GM23338 (cell line): ENCODE measurements around the gene CES4A. TPM values are rescaled to one million over a fixed set of nuclear protein-coding genes. Genes with fewer than 3 reads are reported as not detected.

Experiments
- ATAC-seq: fragments of 200-7000 bp; cut with Tn5 transposase; 3 replicates; pipeline ENCODE4 v1.9.1; 2020
- DNase-seq: peaks from one replicate; pipeline ENCODE4 v3.0.0-alpha.2; 2015; ENCODE audit warnings: low spot score
- H2AFZ ChIP-seq: fragments of 200-600 bp; sonication (generic); 2 replicates; pipeline ENCODE4 v1.8.0; 2016; ENCODE audit warnings: antibody characterized with exemption, mild to moderate bottlenecking, moderate library complexity
- H3F3A ChIP-seq: fragments of 200-600 bp; sonication (generic); replicated peaks from 2 replicates; pipeline ENCODE4 v1.8.0; 2017; ENCODE audit warnings: antibody characterized with exemption, mixed run types, low read depth
- H3K27ac ChIP-seq: fragments of 200-600 bp; sonication (generic); 2 replicates; pipeline ENCODE4 v1.6.1; 2016; ENCODE audit warnings: low read depth
- H3K27me3 ChIP-seq: fragments of 200-600 bp; sonication (generic); 2 replicates; pipeline ENCODE4 v1.8.0; 2016; ENCODE audit warnings: mild to moderate bottlenecking, mixed run types, moderate library complexity; ENCODE audit not compliant: insufficient read depth
- H3K36me3 ChIP-seq: fragments of 200-600 bp; sonication (generic); 2 replicates; pipeline ENCODE4 v1.8.0; 2016; ENCODE audit warnings: mild to moderate bottlenecking; ENCODE audit not compliant: insufficient read depth
- H3K4me1 ChIP-seq: fragments of 200-600 bp; sonication (generic); 2 replicates; pipeline ENCODE4 v1.8.0; 2016; ENCODE audit warnings: mild to moderate bottlenecking, moderate library complexity; ENCODE audit not compliant: insufficient read depth
- H3K4me2 ChIP-seq: fragments of 200-600 bp; sonication (generic); 2 replicates; pipeline ENCODE4 v1.7.1; 2017; ENCODE audit warnings: mixed run types
- H3K4me3 ChIP-seq: fragments of 200-600 bp; sonication (generic); 2 replicates; pipeline ENCODE4 v1.6.1; 2016; ENCODE audit warnings: mixed run types
- H3K79me2 ChIP-seq: fragments of 200-600 bp; sonication (generic); replicated peaks from 2 replicates; pipeline ENCODE4 v1.8.0; 2017; ENCODE audit warnings: mild to moderate bottlenecking; ENCODE audit not compliant: insufficient read depth
- H3K9me2 ChIP-seq: fragments of 200-600 bp; sonication (generic); 2 replicates; pipeline ENCODE4 v1.8.0; 2017; ENCODE audit not compliant: insufficient read depth
- H4K20me1 ChIP-seq: fragments of 200-600 bp; sonication (generic); replicated peaks from 2 replicates; pipeline ENCODE4 v1.8.0; 2017; ENCODE audit warnings: mild to moderate bottlenecking; ENCODE audit not compliant: insufficient read depth
- H3K27ac Mint-ChIP-seq: 2 replicates; pipeline ENCODE4 v1.8.0; 2020; ENCODE audit warnings: inconsistent platforms, mild to moderate bottlenecking, moderate library complexity, mixed read lengths
- H3K27me3 Mint-ChIP-seq: 3 replicates; pipeline ENCODE4 v1.8.0; 2022; ENCODE audit warnings: low read depth, mild to moderate bottlenecking, moderate library complexity, mixed read lengths, inconsistent platforms; ENCODE audit not compliant: insufficient read depth, poor library complexity
- H3K36me3 Mint-ChIP-seq: 3 replicates; pipeline ENCODE4 v1.8.0; 2021; ENCODE audit warnings: low read depth, mild to moderate bottlenecking, inconsistent platforms, moderate library complexity, mixed read lengths
- H3K4me1 Mint-ChIP-seq: 3 replicates; pipeline ENCODE4 v1.8.0; 2020; ENCODE audit warnings: mild to moderate bottlenecking, inconsistent platforms, mixed read lengths
- H3K4me3 Mint-ChIP-seq: 3 replicates; pipeline ENCODE4 v1.8.0; 2021; ENCODE audit warnings: moderate library complexity, mild to moderate bottlenecking, inconsistent platforms, mixed read lengths
- H3K9me3 Mint-ChIP-seq: 3 replicates; pipeline ENCODE4 v1.8.0; 2020; ENCODE audit warnings: moderate library complexity, mild to moderate bottlenecking, inconsistent platforms, mixed read lengths
- EZH2 ChIP-seq: fragments of 200-600 bp; sonication (generic); IDR thresholded peaks from one replicate; pipeline ENCODE4 v1.8.0; 2017; ENCODE audit warnings: antibody characterized with exemption, mild to moderate bottlenecking, low read depth; ENCODE audit not compliant: unreplicated experiment
- JUNB ChIP-seq: IDR thresholded peaks from one replicate; pipeline ENCODE4 v1.6.1; 2016; ENCODE audit warnings: antibody characterized with exemption; ENCODE audit not compliant: unreplicated experiment
- STAT1 ChIP-seq: IDR thresholded peaks from one replicate; pipeline ENCODE4 v1.6.1; 2016; ENCODE audit warnings: antibody characterized with exemption; ENCODE audit not compliant: unreplicated experiment
- ZNF114 ChIP-seq: fragments of 250-450 bp; sonication (Bioruptor Pico); IDR thresholded peaks from 2 replicates; pipeline ENCODE4 v1.5.0; 2020; ENCODE audit warnings: mild to moderate bottlenecking, moderate library complexity
- ZNF331 ChIP-seq: fragments of 250-450 bp; sonication (Bioruptor Pico); IDR thresholded peaks from 2 replicates; pipeline ENCODE4 v1.5.0; 2020; ENCODE audit warnings: low read depth, mild to moderate bottlenecking, moderate library complexity
- polyA plus RNA-seq: library from polyadenylated mRNA; unstranded; fragments of >200 nt; fragmentation: Nextera tagmentation; extraction: Ambion mirVana; gene quantifications from 2 replicates; pipeline ENCODE4 v1.2.1, GENCODE V29; 2016
- total RNA-seq: library from RNA; depleted of rRNA; stranded (reverse); fragments of >200 nt; shearing (Covaris generic); gene quantifications from 2 replicates; pipeline ENCODE4 v1.2.3, GENCODE V29; 2014
- TF ChIP-seq, protein P1 (sequence below): fragments of 250-450 bp; sonication (Bioruptor Pico); IDR thresholded peaks from 2 replicates; pipeline ENCODE4 v1.5.0; 2020; ENCODE audit warnings: mild to moderate bottlenecking, moderate library complexity
- TF ChIP-seq, protein P2 (sequence below), 2 experiments: fragments of 200-600 bp in 1 of 2; sonication (generic) in 1 of 2; conservative IDR thresholded peaks; 2 replicates each; pipeline versions ENCODE4 v1.5.1 to v1.6.1; 2016 to 2017; ENCODE audit warnings: antibody characterized with exemption in 2 of 2, low read depth in 2 of 2, mild to moderate bottlenecking in 2 of 2, moderate library complexity in 1 of 2

The CES4A gene
- total and polyA plus RNA-seq, 2 experiments from 2014 or later, result 0.10 to 0.42 TPM

DNA sequence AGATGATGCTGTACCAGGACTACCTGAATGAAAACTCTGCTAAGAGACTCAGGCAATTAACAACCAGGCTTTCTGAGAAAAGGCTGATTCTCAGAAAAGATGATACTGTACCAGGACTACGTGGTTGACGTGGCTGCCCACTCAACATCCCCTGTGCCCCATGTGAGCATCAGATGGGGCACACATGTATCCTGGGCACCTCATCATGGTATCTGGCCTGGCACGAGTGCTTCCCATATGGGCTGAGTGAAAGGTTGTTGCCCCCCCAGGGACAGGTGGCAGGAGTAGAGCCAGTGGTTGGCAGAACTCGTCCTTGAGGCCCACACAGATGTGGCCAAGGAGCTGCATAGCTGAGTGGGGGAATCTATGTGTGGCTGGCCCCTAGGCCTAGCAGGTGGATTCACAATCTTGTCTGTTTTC is 3.5 kb upstream of the CES4A start (continued):
- TF ChIP-seq, protein P1, sequence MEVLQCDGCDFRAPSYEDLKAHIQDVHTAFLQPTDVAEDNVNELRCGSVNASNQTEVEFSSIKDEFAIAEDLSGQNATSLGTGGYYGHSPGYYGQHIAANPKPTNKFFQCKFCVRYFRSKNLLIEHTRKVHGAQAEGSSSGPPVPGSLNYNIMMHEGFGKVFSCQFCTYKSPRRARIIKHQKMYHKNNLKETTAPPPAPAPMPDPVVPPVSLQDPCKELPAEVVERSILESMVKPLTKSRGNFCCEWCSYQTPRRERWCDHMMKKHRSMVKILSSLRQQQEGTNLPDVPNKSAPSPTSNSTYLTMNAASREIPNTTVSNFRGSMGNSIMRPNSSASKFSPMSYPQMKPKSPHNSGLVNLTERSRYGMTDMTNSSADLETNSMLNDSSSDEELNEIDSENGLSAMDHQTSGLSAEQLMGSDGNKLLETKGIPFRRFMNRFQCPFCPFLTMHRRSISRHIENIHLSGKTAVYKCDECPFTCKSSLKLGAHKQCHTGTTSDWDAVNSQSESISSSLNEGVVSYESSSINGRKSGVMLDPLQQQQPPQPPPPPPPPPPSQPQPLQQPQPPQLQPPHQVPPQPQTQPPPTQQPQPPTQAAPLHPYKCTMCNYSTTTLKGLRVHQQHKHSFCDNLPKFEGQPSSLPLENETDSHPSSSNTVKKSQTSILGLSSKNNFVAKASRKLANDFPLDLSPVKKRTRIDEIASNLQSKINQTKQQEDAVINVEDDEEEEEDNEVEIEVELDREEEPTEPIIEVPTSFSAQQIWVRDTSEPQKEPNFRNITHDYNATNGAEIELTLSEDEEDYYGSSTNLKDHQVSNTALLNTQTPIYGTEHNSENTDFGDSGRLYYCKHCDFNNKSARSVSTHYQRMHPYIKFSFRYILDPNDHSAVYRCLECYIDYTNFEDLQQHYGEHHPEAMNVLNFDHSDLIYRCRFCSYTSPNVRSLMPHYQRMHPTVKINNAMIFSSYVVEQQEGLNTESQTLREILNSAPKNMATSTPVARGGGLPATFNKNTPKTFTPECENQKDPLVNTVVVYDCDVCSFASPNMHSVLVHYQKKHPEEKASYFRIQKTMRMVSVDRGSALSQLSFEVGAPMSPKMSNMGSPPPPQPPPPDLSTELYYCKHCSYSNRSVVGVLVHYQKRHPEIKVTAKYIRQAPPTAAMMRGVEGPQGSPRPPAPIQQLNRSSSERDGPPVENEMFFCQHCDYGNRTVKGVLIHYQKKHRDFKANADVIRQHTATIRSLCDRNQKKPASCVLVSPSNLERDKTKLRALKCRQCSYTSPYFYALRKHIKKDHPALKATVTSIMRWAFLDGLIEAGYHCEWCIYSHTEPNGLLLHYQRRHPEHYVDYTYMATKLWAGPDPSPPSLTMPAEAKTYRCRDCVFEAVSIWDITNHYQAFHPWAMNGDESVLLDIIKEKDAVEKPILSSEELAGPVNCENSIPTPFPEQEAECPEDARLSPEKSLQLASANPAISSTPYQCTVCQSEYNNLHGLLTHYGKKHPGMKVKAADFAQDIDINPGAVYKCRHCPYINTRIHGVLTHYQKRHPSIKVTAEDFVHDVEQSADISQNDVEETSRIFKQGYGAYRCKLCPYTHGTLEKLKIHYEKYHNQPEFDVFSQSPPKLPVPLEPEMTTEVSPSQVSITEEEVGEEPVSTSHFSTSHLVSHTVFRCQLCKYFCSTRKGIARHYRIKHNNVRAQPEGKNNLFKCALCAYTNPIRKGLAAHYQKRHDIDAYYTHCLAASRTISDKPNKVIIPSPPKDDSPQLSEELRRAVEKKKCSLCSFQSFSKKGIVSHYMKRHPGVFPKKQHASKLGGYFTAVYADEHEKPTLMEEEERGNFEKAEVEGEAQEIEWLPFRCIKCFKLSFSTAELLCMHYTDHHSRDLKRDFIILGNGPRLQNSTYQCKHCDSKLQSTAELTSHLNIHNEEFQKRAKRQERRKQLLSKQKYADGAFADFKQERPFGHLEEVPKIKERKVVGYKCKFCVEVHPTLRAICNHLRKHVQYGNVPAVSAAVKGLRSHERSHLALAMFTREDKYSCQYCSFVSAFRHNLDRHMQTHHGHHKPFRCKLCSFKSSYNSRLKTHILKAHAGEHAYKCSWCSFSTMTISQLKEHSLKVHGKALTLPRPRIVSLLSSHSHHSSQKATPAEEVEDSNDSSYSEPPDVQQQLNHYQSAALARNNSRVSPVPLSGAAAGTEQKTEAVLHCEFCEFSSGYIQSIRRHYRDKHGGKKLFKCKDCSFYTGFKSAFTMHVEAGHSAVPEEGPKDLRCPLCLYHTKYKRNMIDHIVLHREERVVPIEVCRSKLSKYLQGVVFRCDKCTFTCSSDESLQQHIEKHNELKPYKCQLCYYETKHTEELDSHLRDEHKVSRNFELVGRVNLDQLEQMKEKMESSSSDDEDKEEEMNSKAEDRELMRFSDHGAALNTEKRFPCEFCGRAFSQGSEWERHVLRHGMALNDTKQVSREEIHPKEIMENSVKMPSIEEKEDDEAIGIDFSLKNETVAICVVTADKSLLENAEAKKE (CRISPR knock-in tag), result no peak
- TF ChIP-seq STAT1 (no peak), ZNF331 (no peak), JUNB (no peak)

DNA sequence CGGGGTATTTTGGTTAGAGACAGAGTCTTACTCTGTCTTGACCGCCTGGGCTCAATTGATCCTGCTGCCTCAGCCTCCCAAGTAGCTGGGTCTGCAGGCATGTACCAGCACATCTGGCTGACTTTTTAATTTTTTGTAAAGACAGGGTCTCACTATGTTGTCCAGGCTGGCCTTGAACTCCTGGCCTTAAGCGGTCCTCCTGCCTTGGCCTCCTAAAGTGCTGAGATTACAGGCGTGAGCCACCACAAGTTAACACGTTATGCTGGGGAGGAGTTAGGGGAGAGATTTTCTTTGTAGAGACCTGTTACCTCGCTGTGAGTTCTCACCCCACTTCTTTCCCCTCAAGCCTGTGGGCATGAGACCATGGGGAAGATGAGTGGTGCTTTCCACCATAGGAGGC is 1.8 kb upstream of the CES4A start:
- Histone ChIP-seq H3K27me3 (no peaks in the 10 kb centered on the region), H4K20me1 (no peaks in the 10 kb centered on the region), H3K4me1 (no peaks in the 10 kb centered on the region), H3K27ac (no peak overlapping the region), H3K4me3 (no peak overlapping the region), H3K4me2 (no peak overlapping the region), H3K36me3 (no peaks in the 10 kb centered on the region), H2AFZ (no peak overlapping the region), H3K9me2 (no peaks in the 10 kb centered on the region), H3K79me2 (no peaks in the 10 kb centered on the region), H3F3A (no peaks in the 10 kb centered on the region)
- Mint-ChIP-seq H3K27ac (no peak overlapping the region), H3K27me3 (peaks cover 3% of the 10 kb centered on the region), H3K36me3 (no peaks in the 10 kb centered on the region), H3K9me3 (no peaks in the 10 kb centered on the region), H3K4me3 (no peak overlapping the region), H3K4me1 (no peaks in the 10 kb centered on the region)
- ATAC-seq (no peak), DNase-seq (no peak)
- TF ChIP-seq JUNB (no peak), EZH2 (no peak), ZNF114 (no peak)
- TF ChIP-seq, protein P2, sequence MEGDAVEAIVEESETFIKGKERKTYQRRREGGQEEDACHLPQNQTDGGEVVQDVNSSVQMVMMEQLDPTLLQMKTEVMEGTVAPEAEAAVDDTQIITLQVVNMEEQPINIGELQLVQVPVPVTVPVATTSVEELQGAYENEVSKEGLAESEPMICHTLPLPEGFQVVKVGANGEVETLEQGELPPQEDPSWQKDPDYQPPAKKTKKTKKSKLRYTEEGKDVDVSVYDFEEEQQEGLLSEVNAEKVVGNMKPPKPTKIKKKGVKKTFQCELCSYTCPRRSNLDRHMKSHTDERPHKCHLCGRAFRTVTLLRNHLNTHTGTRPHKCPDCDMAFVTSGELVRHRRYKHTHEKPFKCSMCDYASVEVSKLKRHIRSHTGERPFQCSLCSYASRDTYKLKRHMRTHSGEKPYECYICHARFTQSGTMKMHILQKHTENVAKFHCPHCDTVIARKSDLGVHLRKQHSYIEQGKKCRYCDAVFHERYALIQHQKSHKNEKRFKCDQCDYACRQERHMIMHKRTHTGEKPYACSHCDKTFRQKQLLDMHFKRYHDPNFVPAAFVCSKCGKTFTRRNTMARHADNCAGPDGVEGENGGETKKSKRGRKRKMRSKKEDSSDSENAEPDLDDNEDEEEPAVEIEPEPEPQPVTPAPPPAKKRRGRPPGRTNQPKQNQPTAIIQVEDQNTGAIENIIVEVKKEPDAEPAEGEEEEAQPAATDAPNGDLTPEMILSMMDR (conservative IDR thresholded peaks at IDR 0.05; ENCODE audit: low read depth in 2 of 2), result no peak
- TF ChIP-seq, protein P1 (CRISPR knock-in tag), result no peak
